PFSK-1 (cell line): ENCODE data around the gene PHC2.

Experiments
- POLR2AphosphoS5 ChIP-seq: IDR thresholded peaks from 2 replicates; pipeline ENCODE4 v1.6.1; 2012; ENCODE audit warnings: low read depth, mild to moderate bottlenecking, control low read depth, low read length, moderate library complexity
- TAF1 ChIP-seq: IDR thresholded peaks from 2 replicates; pipeline ENCODE4 v1.6.1; 2012; ENCODE audit warnings: low read length, control low read depth, borderline replicate concordance; ENCODE audit not compliant: insufficient read depth

DNA sequence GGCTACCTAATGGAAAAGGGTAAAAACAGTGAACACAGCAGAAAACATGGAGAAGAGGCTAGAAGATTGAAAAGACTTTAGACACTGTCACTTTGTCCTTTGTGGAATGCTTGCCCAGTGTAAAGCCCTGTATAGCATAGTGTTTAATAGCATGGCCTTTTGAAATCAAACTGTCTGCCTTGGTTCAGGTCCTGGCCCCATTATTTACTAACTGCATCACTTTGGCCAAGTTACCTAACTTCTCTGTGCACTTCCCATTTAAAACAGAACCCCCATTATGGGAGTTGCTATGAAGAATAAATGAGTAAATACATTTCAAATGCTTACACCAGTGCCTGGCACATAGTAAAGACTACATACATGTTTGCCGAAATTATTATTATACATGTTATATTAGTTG is 12.1 kb downstream of the PHC2 start:
- TF ChIP-seq POLR2AphosphoS5 (no peak), TAF1 (no peak)
